HG02571 (cell line): Measurements from ENCODE around the gene CASQ1.

Experiments used
- ATAC-seq: cut with Tn5 transposase; IDR thresholded peaks from one replicate; pipeline ENCODE4 v1.9.1; 2021; ENCODE audit warnings: mild to moderate bottlenecking, moderate library complexity; ENCODE audit not compliant: unreplicated experiment

CASQ1 gene

DNA sequence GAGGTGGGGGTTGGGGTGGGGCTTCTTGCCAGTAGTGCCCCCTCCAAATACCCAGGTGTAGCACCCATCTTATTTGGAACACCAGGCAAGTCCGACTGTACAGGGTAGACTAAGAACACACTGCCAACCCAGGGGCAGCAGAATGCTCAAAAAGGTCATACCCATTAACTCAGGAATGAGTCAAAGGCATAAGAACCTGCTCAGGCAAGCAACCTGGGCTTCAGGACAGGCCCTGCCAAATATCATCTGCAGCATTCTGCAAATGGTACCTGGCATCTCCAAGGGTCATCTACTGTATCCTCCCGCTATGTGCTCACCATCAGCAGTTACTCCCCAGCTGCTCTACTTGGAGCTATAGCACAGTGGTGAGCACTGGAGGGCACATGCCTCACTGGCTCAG, 34.2 kb downstream of the CASQ1 start:
- no peak for ATAC-seq

DNA sequence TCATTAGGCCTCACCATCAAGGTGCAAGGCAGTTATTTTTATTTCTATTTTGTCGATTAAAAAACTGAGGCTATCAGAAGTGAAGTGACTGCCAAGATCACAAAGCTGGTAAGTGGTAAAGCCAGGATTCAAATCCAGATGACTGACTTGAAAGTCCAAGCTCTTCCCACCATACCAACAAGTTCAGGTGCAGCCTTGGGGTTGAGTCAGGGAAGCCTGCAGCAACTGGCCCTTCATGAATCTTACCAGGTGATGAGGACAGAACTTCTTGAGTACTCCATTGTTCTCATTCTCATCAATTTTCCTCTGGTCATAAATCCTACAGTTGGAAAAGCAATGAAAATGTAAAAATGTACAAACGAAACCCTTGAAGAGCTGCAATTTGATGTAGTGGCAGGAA, 35.0 kb downstream of the CASQ1 start:
- no peak for ATAC-seq

DNA sequence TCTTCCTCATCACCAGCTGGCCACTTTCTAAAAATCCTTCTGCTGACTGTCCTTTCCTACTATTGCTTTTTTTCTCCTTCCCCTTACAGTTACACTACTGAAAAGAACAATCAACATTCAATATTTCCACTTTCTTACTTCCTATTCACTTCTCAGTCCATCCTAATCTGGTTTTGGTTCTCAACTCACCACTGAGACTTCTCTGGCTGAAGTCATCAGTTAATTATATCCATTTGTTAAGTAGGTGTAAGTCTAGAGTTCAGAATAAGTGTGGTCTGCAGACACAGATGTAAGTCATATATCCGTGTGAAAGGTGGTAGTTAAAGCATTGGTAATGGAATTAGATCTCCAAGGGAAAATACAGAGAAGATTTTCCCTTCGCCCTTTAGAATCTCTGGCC, 36.2 kb downstream of the CASQ1 start:
- no peak for ATAC-seq

DNA sequence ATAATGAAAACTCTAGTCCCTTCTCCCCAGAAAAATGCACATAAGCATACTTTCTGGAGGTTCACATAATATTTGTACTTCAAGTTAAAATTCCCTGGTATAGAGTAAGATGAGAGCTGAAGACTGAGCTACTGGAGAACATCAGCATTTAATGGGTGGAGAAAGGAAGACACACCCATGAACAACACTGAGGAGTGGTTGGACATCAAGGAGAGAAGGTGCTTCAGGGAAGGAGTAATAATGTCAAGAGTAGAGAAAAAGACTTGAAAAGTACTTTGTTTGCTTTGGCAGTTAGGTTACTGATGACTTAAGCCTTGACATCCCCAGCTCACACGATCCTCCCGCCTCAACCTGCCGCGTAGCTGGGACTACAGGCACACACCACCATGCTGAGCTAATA, 36.7 kb downstream of the CASQ1 start:
- no peak for ATAC-seq

DNA sequence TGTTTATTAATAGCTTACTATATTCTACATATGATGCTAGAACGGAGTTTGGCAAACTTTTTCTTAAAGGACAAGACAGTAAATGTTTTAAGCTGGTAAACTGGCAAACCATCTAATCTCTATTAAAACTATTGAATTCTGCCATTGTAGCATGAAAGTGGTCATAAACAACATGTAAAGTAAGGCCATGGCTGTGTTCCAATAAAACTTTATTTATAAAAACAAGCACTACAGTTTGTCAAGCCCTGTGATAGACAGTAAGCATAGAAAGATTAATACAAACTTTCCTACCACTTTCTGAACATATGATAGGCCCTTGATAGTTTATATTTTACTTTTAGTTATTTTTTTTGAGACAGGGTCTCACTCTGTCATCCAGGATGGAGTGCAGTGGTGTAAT, 37.2 kb downstream of the CASQ1 start:
- no peak for ATAC-seq

DNA sequence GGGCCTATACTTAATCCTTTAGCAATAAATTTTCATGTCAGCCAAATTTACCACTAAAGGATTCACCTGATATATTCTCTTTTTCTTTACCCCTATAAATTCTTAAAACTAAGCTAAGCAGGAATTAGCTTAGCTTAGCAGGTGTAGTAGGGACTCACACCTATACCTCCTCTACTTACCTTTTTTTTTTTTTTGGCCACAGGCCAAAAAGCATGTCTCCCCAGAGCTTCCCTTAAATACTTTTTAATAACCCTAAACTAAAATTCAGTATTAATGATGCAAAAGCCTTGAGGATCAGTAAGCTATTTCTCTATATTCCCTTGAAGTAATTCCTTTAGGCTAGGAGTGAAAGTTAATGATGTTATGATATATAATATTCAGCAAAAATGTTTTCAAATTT, 38.1 kb downstream of the CASQ1 start:
- no peak for ATAC-seq

DNA sequence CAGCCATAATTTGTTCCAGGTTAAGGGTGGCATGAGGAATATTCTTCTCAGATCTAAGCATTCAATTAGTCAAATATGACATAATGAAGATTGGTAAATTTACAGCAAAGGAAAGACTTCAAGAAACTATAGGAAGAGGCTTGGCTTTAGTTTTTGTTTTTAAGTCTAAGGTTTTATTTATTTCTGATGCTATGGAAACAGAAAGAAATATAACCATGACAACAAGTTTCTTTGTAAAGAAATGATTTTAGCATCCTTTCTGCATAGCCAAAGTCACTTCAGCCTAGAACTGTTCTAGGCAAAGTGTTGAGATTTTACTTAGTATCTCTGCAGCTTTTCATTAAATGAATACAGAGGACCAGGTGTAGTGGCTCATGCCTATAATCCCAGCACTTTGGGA, 42.5 kb downstream of the CASQ1 start:
- no peak for ATAC-seq

DNA sequence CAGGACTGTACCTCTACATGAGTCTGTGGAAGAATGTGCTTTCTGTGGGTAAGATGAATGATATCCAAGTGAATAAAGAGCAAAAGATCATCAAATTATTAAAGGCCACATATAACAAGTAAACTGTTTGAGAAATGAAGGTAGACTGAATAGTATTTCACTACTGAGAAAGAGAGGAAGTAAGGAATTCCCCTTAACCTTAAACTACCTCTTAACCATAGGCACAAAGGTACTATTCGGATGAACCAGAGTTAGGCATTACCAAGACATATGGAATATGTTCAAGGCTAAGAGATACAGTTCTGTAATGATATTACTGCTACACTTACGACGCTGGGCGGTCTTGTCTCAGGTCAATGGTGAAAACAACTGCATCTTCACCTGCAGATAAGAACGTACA, 46.4 kb downstream of the CASQ1 start:
- ATAC-seq = no peak

DNA sequence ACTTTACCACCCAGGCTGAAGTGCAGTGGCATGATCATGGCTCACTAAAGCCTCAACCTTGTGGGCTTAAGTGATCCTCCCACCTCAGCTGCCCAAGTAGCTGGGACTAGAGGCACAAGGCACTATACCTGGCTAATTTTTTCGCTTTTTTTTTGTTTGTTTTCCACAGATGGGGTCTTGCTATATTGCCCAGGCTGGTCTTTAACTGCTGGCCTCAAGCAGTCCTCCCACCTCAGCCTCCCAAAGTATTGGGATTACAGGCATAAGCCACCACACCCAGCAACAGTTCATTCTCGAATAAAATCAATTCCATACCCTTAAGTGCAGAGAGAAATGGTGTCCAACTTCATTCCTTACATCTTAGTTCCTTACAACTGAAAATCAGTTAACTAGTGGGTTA, 47.2 kb downstream of the CASQ1 start:
- no peak for ATAC-seq

DNA sequence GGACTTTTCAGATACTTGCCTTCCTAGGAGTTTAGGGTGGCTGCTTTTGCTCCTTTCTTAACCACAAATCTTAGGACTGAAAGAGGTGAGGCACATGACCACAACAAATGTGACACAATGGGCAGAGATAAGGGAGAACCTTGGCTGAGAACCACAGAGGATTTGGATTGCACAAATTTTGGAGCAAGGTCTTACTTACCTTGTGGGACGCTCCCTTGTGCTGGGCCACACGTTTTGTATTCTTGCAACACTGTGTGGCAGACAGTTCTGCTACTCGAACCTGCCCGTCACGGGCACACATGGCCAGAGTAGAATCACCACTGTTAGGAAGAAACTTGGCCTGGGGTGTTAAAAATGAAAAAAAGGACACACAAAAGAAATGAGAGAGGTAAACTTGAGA, 48.0 kb downstream of the CASQ1 start:
- ATAC-seq = no peak

DNA sequence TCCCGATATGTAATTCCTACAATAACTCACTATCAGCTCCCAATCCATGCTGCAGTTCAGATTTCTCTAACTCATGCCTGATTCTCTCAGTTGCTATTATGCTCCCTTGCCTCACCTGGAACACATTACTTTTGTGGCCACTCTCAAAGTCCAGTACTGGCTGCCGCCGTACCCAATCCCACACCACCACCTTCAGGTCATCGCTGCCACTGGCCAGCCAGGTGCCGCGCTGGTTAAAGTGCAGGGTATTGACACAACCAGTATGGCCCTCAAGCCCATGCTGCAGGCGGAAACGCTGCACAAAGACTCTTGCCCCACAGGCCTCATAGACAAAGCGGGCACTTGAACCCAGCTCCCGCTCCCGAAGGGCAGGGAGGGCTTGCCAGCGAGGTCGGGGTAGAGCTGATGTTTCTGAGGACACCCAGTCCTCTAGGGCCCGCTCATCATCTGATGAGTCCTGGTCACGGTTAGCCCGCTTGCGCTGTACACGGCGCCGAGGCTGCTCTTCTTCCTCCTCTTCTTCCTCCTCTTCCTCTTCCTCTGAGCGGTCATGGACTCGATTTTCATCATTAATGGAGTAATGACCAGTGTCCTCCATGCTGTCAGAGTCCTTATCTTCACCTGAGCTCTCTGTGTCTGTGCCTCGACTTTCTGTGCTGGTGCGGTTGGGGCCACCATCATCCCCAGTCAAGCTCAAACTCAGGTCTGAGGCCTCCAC, 49.4 kb downstream of the CASQ1 start:
- no peak for ATAC-seq

DNA sequence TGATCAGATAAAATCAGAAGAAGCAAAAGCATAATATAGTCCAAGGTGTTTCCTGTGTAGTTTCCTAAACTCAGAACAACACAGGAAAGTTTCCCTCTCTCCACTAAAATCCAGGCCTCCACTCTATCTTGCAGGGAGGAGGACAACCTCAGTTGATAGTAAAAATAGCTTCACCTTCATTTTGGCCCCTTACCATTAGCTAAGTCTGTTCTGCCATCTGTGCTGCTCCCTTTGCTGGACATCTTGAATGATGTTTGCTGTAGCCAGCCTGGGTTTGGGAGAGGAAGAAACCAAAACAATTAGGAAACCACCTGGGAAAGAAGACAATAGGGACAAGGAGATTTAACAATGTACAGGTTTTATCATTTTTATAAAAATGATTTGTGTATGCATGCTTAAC, 53.4 kb downstream of the CASQ1 start:
- ATAC-seq = no peak

DNA sequence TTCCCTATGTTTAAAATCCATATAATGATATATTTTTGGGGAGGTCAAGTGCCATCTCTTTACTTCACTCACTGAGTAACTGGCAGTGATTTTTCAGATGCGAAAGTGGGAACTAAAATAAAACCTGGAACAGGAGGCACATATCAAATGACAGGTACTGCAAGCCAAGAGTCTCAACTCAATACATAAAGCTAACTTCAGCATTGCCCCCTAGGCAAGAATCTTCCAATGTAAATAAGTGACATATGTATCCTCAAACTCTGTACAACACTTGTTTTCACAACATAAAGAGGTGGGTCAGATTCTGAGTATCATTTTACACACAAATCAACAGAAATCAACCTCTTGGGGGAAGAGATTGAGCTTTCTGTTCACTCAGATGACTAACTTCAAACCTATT, 53.8 kb downstream of the CASQ1 start:
- ATAC-seq = no peak

DNA sequence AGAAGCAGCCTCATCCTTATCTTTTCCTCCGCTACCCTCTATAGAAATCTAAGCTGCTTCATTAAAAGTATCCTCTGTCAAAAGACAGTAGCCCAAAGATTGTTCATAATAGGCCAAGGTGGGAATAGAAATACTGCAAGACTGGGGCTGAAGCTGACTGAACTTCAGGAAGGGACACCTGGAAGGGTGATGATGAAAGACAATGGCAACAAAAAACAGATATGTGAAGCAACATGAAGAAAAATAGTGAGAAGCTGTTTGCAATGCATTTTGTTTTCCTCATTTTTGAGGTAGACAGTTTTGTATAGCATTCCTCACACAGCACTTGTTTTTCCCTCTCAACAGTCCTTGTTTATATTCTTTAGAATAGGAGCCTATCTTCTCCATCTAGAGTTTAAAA, 55.1 kb downstream of the CASQ1 start:
- no peak for ATAC-seq

DNA sequence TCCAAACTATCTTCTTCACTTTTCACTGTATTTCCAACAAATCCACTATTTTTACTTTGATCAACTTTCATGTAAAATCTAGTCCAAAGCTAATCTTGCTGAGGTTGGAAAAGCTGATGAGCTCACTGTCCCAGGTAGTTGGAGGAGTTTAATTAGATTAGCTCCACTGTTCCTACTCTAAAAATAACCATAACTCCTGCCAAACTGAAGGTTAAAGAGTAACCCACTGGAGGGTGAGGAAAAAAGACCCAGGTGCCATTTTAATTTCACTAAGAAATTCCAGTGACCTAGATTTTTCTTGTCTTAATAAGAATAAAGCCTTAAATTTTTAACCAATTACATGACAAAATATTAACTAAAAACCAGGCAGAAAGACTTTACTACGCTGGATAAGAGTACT, 56.7 kb downstream of the CASQ1 start:
- ATAC-seq = no peak

DNA sequence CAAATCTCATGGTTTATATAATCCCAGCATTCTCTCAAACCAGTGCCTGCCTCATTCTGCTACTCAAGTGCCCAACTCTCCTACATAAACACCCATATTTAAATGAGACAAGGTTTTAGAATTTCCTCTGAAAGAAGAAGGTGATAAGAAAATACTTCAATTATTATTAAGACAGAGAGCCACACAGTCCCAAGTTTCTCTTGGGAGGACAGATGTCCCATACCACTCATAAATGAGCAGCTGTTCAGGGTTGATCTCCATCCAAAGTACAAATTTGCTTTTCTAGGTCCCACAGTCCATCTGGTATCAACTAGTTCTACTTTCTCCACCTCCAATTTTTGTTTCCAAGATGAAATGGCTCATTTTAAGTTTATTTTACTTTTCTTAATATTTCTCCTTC, 60.6 kb downstream of the CASQ1 start:
- no peak for ATAC-seq
